ENCODE measurements around the gene SLC44A1.

DNA sequence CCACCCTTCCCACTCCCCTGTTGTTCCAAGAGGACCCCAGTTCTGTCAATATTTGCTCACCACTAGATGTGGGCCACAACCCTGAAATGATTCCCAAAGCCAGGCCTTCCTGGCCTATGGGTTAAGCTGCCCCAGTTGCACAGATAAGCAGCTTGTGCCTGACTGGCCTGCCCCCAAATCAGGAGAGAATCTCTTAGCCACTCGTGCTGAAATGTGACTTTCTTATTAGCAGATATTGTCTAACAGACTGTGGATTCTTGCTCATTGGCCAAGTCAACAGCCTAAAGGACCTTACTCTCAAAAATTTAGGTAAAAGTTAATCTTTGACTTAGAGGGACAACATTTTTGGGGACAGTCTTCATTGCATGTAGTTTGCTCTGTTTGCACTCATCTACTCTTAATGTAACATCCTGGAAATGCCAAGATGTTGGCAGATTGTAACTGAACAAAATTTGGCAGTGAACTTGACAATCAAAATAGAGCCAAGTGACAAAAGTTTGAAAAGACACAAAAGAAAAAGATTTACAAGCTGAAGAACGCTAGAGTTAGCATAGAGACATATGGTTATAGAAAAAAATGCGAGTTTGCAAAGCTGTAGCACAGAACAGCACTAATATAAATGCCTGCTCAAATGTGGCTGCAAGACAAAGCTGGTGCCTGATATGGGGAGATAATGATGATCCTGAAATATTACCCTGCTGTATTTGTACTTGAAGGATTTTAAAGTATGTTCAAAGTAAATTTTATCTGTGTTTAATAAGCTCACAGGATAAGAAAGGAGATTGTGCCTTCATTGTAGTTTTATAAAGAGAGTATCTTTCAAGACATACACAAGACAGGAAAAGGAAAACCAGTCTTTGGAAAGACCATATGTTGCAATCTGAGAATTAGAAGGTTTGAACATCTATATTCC lies 174.4 kb downstream of the SLC44A1 start:
- TF ChIP-seq TAF1 (IDR thresholded peaks at IDR 0.05; ENCODE audit: borderline replicate concordance, low read depth, low read length) (no peak), JUND (IDR thresholded peaks at IDR 0.05) (no peak), SMC3 (IDR thresholded peaks at IDR 0.05; ENCODE audit: low read depth, low read length) (no peak), FOXJ3 (CRISPR knock-in tag; IDR thresholded peaks at IDR 0.05) (no peak), GABPA (IDR thresholded peaks at IDR 0.05; ENCODE audit: low read depth) (no peak), RCOR1 (IDR thresholded peaks at IDR 0.05; ENCODE audit: low read length) (no peak), EP300 (IDR thresholded peaks at IDR 0.05; ENCODE audit: borderline replicate concordance in 1 of 2, low read depth in 1 of 2, low read length in 1 of 2) (no peak), MXI1 (IDR thresholded peaks at IDR 0.05; ENCODE audit: low read depth, low read length) (no peak)
- TF ChIP-seq, protein P1, sequence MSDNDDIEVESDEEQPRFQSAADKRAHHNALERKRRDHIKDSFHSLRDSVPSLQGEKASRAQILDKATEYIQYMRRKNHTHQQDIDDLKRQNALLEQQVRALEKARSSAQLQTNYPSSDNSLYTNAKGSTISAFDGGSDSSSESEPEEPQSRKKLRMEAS (IDR thresholded peaks at IDR 0.05; ENCODE audit: low read depth): no peak
- TF ChIP-seq, protein P2, sequence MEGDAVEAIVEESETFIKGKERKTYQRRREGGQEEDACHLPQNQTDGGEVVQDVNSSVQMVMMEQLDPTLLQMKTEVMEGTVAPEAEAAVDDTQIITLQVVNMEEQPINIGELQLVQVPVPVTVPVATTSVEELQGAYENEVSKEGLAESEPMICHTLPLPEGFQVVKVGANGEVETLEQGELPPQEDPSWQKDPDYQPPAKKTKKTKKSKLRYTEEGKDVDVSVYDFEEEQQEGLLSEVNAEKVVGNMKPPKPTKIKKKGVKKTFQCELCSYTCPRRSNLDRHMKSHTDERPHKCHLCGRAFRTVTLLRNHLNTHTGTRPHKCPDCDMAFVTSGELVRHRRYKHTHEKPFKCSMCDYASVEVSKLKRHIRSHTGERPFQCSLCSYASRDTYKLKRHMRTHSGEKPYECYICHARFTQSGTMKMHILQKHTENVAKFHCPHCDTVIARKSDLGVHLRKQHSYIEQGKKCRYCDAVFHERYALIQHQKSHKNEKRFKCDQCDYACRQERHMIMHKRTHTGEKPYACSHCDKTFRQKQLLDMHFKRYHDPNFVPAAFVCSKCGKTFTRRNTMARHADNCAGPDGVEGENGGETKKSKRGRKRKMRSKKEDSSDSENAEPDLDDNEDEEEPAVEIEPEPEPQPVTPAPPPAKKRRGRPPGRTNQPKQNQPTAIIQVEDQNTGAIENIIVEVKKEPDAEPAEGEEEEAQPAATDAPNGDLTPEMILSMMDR (IDR thresholded peaks at IDR 0.05): no peak
